Stimulated activated naive CD8-positive, alpha-beta T cell treated with anti-CD3 and anti-CD28 coated beads, Interleukin-15, Interleukin-2, amounts not matched to agents 100 ng/mL and 50 ng/mL, for 24 hours (primary cell): ENCODE data around the gene ANAPC16.
"Not testable (repeated sequence)": the region's sequence is repeated elsewhere in the genome, so short reads cannot be mapped to it uniquely, and the experiment has no call there.

Source experiments
- H3K27ac Mint-ChIP-seq: one replicate; pipeline ENCODE4 v1.8.0; 2021; ENCODE audit warnings: mild to moderate bottlenecking, mixed read lengths
- H3K27me3 Mint-ChIP-seq: one replicate; pipeline ENCODE4 v1.8.0; 2021; ENCODE audit warnings: mixed read lengths
- H3K36me3 Mint-ChIP-seq: one replicate; pipeline ENCODE4 v1.8.0; 2021; ENCODE audit warnings: low read depth, mixed read lengths
- H3K4me1 Mint-ChIP-seq: one replicate; pipeline ENCODE4 v1.8.0; 2021; ENCODE audit warnings: low read depth, mixed read lengths
- H3K4me3 Mint-ChIP-seq: one replicate; pipeline ENCODE4 v1.8.0; 2021; ENCODE audit warnings: mild to moderate bottlenecking, mixed read lengths
- H3K9me3 Mint-ChIP-seq: one replicate; pipeline ENCODE4 v1.8.0; 2021; ENCODE audit warnings: mixed read lengths

Gene ANAPC16

GRCh38 chr10:72244573-72245038 lies 28.8 kb downstream of the ANAPC16 start:
- Mint-ChIP-seq H3K4me3 (no peak overlapping the region), H3K4me1 (peaks cover 84% of the 10 kb centered on the region), H3K27ac (peak overlapping the region; percentile 41), H3K36me3 (no peaks in the 10 kb centered on the region), H3K27me3 (no peaks in the 10 kb centered on the region), H3K9me3 (no peaks in the 10 kb centered on the region)

- no peaks in the 10 kb centered on the region for H3K27me3 Mint-ChIP-seq
- H3K27ac Mint-ChIP-seq = peak overlapping the region; percentile 41
- H3K4me3 Mint-ChIP-seq = no peak overlapping the region
- H3K36me3 Mint-ChIP-seq = no peaks in the 10 kb centered on the region
- H3K4me1 Mint-ChIP-seq = peaks cover 91% of the 10 kb centered on the region
- H3K9me3 Mint-ChIP-seq = no peaks in the 10 kb centered on the region
Observed at GRCh38 chr10:72245949-72246525, 30.2 kb downstream of the ANAPC16 start.

GRCh38 chr10:72248468-72249151 lies 32.8 kb downstream of the ANAPC16 start:
- peaks cover 86% of the 10 kb centered on the region for H3K4me1 Mint-ChIP-seq
- no peaks in the 10 kb centered on the region for H3K27me3 Mint-ChIP-seq
- H3K36me3 Mint-ChIP-seq = no peaks in the 10 kb centered on the region
- H3K4me3 Mint-ChIP-seq = peak overlapping the region; percentile 78
- no peaks in the 10 kb centered on the region for H3K9me3 Mint-ChIP-seq
- peak overlapping the region; percentile 97 for H3K27ac Mint-ChIP-seq

- not testable (repeated sequence) for H3K36me3 Mint-ChIP-seq, H3K27me3 Mint-ChIP-seq, H3K9me3 Mint-ChIP-seq
- H3K4me1 Mint-ChIP-seq = peaks cover 86% of the 10 kb centered on the region
- peak overlapping the region; percentile 78 for H3K4me3 Mint-ChIP-seq
- peak overlapping the region; percentile 97 for H3K27ac Mint-ChIP-seq
Observed at GRCh38 chr10:72249176-72249862, 33.5 kb downstream of the ANAPC16 start.

GRCh38 chr10:72250666-72251065 lies 34.9 kb downstream of the ANAPC16 start:
- Mint-ChIP-seq H3K4me3 (no peak overlapping the region), H3K36me3 (no peaks in the 10 kb centered on the region), H3K27me3 (no peaks in the 10 kb centered on the region), H3K9me3 (no peaks in the 10 kb centered on the region), H3K27ac (peak overlapping the region; percentile 16), H3K4me1 (peaks cover 86% of the 10 kb centered on the region)

GRCh38 chr10:72251635-72252034 lies 35.8 kb downstream of the ANAPC16 start:
- H3K27me3 Mint-ChIP-seq = no peaks in the 10 kb centered on the region
- H3K36me3 Mint-ChIP-seq = no peaks in the 10 kb centered on the region
- H3K27ac Mint-ChIP-seq = peak overlapping the region; percentile 55
- H3K4me1 Mint-ChIP-seq = peaks cover 88% of the 10 kb centered on the region
- no peaks in the 10 kb centered on the region for H3K9me3 Mint-ChIP-seq
- H3K4me3 Mint-ChIP-seq = no peak overlapping the region

GRCh38 chr10:72252972-72253371 lies 37.2 kb downstream of the ANAPC16 start:
- peak overlapping the region; percentile 61 for H3K27ac Mint-ChIP-seq
- H3K36me3 Mint-ChIP-seq = no peaks in the 10 kb centered on the region
- H3K4me1 Mint-ChIP-seq = peaks cover 85% of the 10 kb centered on the region
- H3K4me3 Mint-ChIP-seq = no peak overlapping the region
- H3K27me3 Mint-ChIP-seq = no peaks in the 10 kb centered on the region
- no peaks in the 10 kb centered on the region for H3K9me3 Mint-ChIP-seq

- Mint-ChIP-seq H3K9me3 (no peaks in the 10 kb centered on the region), H3K27ac (peak overlapping the region; percentile 61), H3K36me3 (no peaks in the 10 kb centered on the region), H3K4me3 (no peak overlapping the region), H3K4me1 (peaks cover 83% of the 10 kb centered on the region), H3K27me3 (no peaks in the 10 kb centered on the region)
Observed at GRCh38 chr10:72253578-72253977, 37.8 kb downstream of the ANAPC16 start.

- Mint-ChIP-seq H3K27ac (peak overlapping the region; percentile 89), H3K4me1 (peaks cover 87% of the 10 kb centered on the region), H3K4me3 (peak overlapping the region; percentile 73), H3K9me3 (no peaks in the 10 kb centered on the region), H3K36me3 (no peaks in the 10 kb centered on the region), H3K27me3 (no peaks in the 10 kb centered on the region)
Observed at GRCh38 chr10:72254813-72255568, 39.2 kb downstream of the ANAPC16 start.

- Mint-ChIP-seq H3K27me3 (no peaks in the 10 kb centered on the region), H3K4me1 (peaks cover 88% of the 10 kb centered on the region), H3K36me3 (no peaks in the 10 kb centered on the region)
Observed at GRCh38 chr10:72255977-72256729, 40.3 kb downstream of the ANAPC16 start.

GRCh38 chr10:72257051-72257892 lies 41.5 kb downstream of the ANAPC16 start:
- H3K27me3 Mint-ChIP-seq = no peaks in the 10 kb centered on the region
- H3K4me3 Mint-ChIP-seq = peak overlapping the region; percentile 14
- no peaks in the 10 kb centered on the region for H3K36me3 Mint-ChIP-seq
- no peaks in the 10 kb centered on the region for H3K9me3 Mint-ChIP-seq
- peaks cover 89% of the 10 kb centered on the region for H3K4me1 Mint-ChIP-seq
- peak overlapping the region; percentile 69 for H3K27ac Mint-ChIP-seq

More at GRCh38 chr10:72255977-72256729, 40.3 kb downstream of the ANAPC16 start:
- Mint-ChIP-seq H3K9me3 (no peaks in the 10 kb centered on the region), H3K27ac (peak overlapping the region; percentile 89), H3K4me3 (peak overlapping the region; percentile 21)

- H3K9me3 Mint-ChIP-seq = no peaks in the 10 kb centered on the region
- H3K4me3 Mint-ChIP-seq = no peak overlapping the region
- H3K27me3 Mint-ChIP-seq = no peaks in the 10 kb centered on the region
Observed at GRCh38 chr10:72258617-72259016, 42.8 kb downstream of the ANAPC16 start.

GRCh38 chr10:72259491-72260238 lies 43.9 kb downstream of the ANAPC16 start:
- Mint-ChIP-seq H3K4me3 (peak overlapping the region; percentile 86), H3K9me3 (no peaks in the 10 kb centered on the region), H3K27me3 (no peaks in the 10 kb centered on the region), H3K27ac (peak overlapping the region; percentile 99), H3K36me3 (no peaks in the 10 kb centered on the region), H3K4me1 (peaks cover 80% of the 10 kb centered on the region)

More at GRCh38 chr10:72258617-72259016, 42.8 kb downstream of the ANAPC16 start:
- Mint-ChIP-seq H3K27ac (peak overlapping the region; percentile 4), H3K4me1 (peaks cover 83% of the 10 kb centered on the region), H3K36me3 (no peaks in the 10 kb centered on the region)
